ENCODE results near the gene NEURL3.
"Not testable (repeated sequence)": the region's sequence is repeated elsewhere in the genome, so short reads cannot be mapped to it uniquely, and the experiment has no call there.

NEURL3 gene

GRCh38 chr2:96505231-96505889, at the start of gene NEURL3:
Gene NEURL3 (minus strand): TSS chr2:96505357. CDS start chr2:96505286, 71 bp downstream.
- DNase-seq (ENCODE audit: low read depth, low spot score) = no peak

DNA sequence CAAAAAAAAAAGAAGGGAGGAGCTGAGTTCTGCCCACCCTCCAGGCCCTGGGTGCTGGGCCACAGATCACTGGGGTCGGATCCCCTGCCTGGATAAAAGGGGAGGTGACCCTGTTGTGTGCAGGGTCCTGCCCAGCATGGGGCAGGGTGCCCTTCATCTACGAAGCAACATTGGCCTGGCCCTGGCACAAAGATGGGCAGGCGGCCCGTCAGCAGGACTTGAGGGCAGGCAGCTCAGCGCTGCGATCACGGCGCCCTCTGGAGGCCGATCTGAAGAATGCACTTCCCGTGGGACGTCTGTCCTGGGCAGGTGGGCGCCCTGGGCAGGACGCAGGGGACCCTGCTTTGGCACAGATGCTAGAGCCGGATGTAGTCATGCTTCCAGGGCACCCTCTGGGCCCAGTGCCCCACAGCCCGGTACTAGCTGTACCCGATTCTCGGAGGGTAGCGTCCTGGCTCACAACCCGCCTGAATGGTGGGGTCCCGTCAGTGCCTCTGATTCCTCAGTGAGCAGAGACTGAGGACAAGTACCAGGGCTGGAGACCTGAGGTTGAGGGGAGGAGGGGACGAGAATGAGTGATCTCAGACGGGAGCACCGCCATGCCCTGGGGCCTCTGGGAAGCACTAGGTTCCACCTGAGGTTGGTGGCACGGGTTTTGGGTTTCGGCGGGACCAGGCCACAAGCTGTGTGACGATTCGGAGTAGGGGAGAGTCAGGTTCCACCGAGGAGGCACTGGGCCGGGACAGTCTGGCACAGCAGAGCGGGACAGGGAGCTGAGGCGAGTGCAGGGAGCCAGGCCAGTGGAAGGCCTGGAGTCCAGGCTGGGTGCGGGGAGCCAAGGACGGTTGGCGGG, 49.4 kb upstream of the NEURL3 start:
- DNase-seq (ENCODE audit: low read depth, low spot score) = no peak

- DNase-seq (ENCODE audit: low read depth, low spot score) = not testable (repeated sequence)
Observed at GRCh38 chr2:96553957-96554292, 48.8 kb upstream of the NEURL3 start.

DNA sequence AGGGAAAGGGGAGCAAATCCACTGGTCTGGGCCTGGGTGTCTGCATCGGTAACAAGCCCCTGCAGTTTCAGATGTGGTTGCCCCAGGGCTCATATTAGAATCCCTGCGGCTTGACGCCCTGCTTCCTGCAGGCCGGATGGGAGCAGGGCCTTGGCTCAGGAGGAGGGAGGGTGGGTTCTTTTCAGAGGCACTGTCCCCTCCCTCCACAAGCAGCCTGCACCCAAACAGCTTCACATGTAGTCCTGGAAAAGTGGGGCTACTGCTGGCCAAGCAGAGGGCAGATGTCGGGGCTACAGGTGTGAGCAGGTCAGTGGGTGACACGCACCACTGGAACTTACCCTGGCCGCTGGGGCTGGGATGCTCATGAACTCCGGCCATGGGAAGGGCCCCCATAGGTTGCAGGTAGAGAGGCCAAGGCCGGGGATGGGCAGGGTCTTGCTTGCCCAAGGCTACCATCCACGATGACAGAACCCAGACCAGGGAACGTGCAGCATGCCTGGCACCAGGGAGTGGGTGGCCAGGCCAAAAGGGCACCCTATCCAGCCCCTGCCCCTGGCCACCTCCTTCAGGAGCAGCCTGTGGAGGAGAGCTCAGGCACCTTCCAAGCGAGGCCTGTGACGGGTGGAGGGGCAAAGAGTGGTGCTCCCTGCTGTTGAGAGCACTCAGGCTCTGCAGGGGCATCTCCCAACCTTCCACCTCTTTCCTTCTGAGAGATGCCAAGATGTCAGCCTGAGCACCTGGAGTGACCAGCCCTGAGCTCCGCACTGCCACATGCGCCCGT, 48.2 kb upstream of the NEURL3 start:
- DNase-seq (ENCODE audit: low read depth, low spot score) = no peak

DNA sequence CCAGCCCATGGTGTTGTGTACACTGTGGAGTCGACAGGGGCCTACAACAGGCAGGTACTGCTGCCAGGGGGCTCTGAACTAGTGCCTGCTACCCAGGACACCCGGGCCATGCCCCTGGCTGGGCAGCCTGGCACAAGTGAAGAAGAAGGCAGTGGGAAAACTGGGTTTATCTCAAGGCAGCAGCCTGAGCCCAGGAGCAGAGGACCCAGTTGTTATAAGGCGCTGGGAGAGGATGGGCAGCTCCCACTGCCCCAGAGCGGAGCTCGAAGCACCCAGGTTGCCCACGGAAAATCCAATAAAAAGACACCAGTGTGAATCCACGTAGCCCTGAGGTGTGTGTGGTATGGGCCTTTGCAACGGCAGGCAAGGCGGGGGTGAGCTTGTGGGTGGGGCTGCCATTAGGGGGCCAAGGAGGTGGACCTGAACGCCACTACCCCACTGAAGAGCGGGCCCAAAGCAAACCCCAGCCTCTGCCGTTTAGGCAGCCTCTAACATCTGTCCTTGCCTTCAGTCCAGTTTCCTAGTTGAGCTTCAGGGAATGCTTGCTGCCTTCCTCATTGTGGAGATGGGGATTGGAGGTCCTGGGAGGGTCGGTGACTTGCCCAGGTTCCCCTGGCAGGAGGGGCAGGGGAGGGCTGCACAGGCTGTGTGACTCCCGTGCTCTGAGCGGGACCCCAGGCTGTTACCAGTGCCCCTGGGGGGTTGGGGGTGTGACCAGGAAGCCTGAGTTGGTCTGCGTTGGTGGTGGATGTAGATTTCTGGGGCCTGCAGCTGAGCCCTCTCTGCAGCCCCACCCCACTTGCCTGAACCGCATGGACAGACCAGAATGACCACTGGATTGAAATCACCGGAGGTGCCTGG, 47.4 kb upstream of the NEURL3 start:
- no peak for DNase-seq (ENCODE audit: low read depth, low spot score)

GRCh38 chr2:96551605-96552314, 46.6 kb upstream of the NEURL3 start:
- no peak for DNase-seq (ENCODE audit: low read depth, low spot score)

GRCh38 chr2:96550787-96551604, 45.8 kb upstream of the NEURL3 start:
- no peak for DNase-seq (ENCODE audit: low read depth, low spot score)

GRCh38 chr2:96549967-96550786, 45.0 kb upstream of the NEURL3 start:
- no peak for DNase-seq (ENCODE audit: low read depth, low spot score)

DNA sequence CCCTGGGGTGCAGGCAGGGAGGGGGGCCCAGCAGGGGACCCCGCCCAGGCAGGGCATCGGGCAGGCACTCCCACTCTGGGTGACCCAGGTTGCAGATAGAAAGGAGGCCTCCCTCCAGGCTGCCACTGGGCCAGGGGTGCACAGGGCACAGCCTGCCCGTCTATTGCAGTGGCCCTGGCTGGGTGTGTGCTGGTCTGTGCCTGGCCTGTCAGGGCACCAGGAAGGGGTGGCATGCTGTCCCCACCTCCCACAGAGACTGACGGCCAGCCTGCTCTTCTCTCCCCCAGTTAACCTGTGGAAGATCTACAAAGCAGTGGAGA, 44.3 kb upstream of the NEURL3 start:
- DNase-seq (ENCODE audit: low read depth, low spot score) = no peak

- no peak for DNase-seq (ENCODE audit: low read depth, low spot score)
Observed at GRCh38 chr2:96548558-96549465, 43.7 kb upstream of the NEURL3 start.

- DNase-seq (ENCODE audit: low read depth, low spot score) = no peak
Observed at GRCh38 chr2:96547731-96548171, 42.6 kb upstream of the NEURL3 start.

DNA sequence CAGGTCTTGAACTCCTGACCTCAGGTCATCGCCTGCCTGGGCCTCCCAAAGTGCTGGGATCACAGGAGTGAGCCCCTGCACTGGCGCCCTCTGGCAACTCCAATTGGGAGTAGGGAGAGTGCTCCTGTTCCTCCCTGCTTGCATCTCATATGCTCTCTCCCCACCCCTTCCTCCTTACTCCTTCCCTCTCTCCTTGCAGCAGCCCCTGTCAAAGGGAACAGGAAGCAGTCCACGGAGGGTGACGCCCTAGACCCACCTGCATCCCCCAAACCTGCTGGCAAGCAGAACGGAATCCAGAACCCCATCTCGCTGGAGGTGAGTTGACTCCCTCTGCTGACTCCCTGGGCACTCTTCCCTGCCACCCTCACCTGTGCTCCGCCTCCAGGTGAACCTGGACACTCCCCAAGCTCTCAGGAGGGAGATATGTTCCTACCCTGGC, 42.1 kb upstream of the NEURL3 start:
- DNase-seq (ENCODE audit: low read depth, low spot score) = no peak

DNA sequence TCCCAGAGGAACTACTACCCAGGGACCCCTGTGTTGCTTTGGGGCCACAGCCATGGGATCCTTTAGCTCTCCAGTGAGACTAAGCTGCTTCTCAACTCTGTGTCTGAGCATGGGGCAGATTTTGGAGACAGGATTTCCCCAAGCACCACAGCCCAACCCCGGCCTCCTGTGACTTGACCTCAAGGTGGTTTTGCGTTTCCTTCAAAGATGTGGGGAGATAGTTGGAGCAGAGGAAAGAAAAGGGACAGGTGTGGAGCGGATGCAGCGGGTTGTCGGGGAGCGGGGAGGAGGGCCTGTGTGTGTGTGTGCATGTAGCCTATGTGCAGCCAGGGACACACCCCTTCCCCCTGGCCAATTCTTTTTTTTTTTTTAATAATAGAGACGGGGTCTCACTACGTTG, 41.6 kb upstream of the NEURL3 start:
- no peak for DNase-seq (ENCODE audit: low read depth, low spot score)

DNA sequence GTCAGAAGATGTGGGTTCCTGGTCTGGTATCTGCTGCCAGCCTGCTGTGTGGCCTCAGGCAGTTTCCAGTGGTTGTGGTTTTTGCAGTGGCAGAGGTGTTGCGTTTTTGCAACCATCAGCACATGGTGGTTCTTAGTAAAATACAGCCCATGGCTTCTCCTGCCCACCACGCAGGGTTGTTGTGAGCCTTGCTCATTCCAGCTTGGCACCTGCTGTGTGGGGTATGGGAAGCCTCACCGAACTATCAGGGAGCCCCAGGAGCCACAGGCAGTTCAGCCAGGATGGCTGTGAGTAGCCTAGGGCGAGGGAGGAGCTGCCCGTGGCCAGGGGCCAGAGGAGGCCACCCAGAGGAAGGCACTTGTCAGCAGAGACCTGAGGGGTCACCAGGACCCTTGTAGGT, 41.2 kb upstream of the NEURL3 start:
- no peak for DNase-seq (ENCODE audit: low read depth, low spot score)

DNA sequence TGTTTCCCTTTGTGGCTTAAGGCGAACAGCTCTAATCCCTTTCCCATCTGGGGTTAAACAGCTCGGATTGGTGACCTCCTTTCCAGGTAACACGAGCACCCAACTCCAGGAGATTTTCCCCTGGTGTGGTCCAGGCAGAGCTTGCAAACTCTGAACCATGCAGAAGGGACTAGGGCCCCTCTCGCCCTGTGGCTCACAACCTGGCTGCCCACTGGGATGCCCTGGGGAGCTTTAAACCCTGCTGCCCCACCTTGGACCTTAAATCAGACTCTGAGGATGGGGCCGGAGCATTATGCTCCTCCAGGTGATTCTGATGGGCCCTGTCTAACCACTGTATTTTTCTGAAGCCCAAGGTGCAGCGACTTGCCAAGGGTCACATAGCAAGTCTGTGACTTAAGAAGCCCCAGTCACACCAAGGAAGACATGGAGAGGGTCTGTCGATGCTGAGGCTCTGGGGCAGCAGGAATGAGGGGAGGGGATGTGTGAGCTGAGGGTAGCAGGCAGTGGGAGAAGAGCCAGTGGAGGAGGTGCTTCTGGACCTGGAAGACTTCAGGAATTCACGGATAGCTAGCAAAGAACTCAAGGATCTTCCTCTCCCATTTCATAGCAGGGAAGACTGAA, 37.3 kb upstream of the NEURL3 start:
- DNase-seq (ENCODE audit: low read depth, low spot score) = no peak

DNA sequence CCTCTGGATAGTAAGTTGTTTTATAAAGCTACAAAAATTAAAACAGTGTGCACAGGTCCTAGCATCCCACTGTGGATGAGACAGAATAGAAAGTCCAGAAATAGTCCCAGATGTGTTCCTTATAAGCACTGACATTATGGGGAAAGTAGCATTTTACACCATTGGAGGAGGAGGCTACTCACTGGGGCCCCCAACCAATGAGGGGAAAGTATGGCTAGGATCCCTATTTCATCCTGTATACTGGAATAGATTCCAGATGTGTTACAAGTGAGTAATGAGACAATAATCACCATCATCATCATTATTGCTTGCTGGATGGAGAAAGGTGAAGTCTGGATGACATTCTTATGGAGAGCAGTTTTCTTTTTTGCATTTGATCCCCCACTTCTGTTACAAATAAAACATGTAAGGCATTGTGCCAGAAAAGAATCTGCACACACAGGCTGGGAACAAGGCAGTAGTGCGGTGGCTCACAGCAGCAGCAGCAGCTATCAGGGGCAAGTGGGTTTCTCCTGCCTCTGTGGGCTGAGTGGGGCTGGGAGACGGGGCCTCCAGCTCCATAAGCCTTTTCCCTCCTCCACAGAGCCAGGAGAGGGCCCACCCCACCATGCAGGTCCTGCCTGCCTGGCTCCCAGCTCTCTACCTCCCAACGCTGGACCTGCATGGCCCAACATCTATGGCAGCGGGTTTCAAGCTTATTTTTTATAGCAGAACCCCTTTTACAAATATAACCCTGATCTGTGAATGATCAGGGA, 36.4 kb upstream of the NEURL3 start:
- DNase-seq (ENCODE audit: low read depth, low spot score) = no peak

DNA sequence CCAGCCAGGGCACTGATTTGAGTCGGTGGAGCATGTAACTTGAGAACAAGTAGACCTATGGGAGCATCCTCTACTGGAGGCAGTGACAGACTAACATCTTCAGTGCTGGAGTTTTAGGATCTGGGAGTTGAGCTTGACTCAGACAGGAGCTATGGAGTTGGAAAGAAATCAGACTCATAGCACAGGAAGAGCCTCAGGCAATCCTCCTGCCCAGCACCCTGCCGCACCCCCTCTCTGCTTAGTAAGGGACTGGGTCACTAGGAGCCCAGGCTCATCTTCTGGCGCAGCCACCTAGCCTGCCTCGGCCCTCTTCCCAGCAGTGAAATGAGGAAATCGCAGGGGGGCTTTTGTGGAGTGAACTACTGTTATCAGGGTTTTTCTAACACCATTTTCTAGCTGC, 35.0 kb upstream of the NEURL3 start:
- no peak for DNase-seq (ENCODE audit: low read depth, low spot score)

Data from iPS DF 19.7 (cell line).